ENCODE results near the gene PTPN1. TPM values are rescaled to one million over a fixed set of nuclear protein-coding genes. Genes with fewer than 3 reads are reported as not detected.
"Not testable (repeated sequence)": the region's sequence is repeated elsewhere in the genome, so short reads cannot be mapped to it uniquely, and the experiment has no call there.

The PTPN1 gene
- total RNA-seq, 4 donors from 2014 or later: 20.7 to 26.7 (median 23.7) TPM

DNA sequence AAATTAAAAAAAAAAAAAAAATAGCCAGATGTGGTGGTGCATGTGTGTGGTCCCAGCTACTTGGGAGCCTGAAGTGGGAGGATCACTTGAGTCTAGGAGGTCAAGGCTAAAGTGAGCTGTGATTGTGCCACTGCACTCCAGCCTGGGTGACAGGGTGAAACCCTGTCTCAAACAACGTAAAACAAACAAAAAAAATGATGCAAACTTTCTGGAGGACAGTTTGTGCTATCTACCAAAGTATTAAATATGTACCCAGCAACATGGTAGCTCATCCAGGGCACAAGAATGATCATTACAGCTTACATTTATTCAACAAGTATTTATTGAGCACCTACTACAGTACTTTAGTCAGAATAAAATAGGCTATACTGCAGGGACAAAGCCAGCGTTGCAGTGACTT is 40.4 kb upstream of the PTPN1 start:
- Histone ChIP-seq H3K4me1 (peaks cover 0 to 11% (median 2%) of the 10 kb centered on the region in 4 donors), H3K27ac (no peak overlapping the region), H3K9me3 (no peaks in the 10 kb centered on the region), H3K4me3 (no peak overlapping the region), H3K27me3 (no peaks in the 10 kb centered on the region), H3K36me3 (no peaks in the 10 kb centered on the region)
- DNase-seq (ENCODE audit: low spot score in 2 of 2): no peak
- 91 to 96% methylated on average over 2 of the region's 2 CpGs for WGBS, 2 donors
- TF ChIP-seq EP300 (IDR thresholded peaks at IDR 0.05) (no peak), POLR2A (IDR thresholded peaks at IDR 0.05) (no peak), CTCF (IDR thresholded peaks at IDR 0.05) (no peak)

GRCh38 chr20:50470264-50470858 is 39.8 kb upstream of the PTPN1 start:
- Histone ChIP-seq H3K27ac (no peak overlapping the region), H3K36me3 (no peaks in the 10 kb centered on the region), H3K9me3 (no peaks in the 10 kb centered on the region), H3K4me3 (no peak overlapping the region), H3K27me3 (no peaks in the 10 kb centered on the region), H3K4me1 (peaks cover 0 to 15% (median 6%) of the 10 kb centered on the region in 4 donors)
- DNase-seq (ENCODE audit: low spot score in 2 of 2): no peak
- no peak for TF ChIP-seq EP300 (IDR thresholded peaks at IDR 0.05)
- TF ChIP-seq POLR2A (IDR thresholded peaks at IDR 0.05): no peak
- no peak for TF ChIP-seq CTCF (IDR thresholded peaks at IDR 0.05)
- 59 to 61% methylated on average over 4 of the region's 4 CpGs for WGBS, 2 donors

DNA sequence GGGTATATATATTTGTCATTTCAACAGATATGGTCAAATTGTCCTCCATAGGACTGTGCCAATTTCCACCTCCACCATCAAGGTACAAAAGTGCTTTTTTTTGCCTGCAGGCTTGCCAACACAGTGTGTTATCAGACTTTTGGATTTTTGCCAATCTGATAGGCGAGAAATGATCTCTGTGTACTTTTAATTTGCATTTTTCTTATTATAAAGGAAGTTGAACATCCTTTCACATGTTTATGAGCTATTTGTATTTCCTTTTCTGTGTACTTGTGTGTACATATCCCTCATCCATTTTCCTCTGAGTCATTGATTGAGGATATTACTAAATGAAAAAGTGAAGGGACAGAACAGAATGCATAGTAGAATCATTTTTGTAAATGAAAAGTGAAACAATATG is 39.0 kb upstream of the PTPN1 start:
- Histone ChIP-seq H3K4me3 (no peak overlapping the region), H3K36me3 (no peaks in the 10 kb centered on the region), H3K9me3 (no peaks in the 10 kb centered on the region), H3K4me1 (peaks cover 0 to 23% (median 10%) of the 10 kb centered on the region in 4 donors), H3K27ac (no peak overlapping the region), H3K27me3 (no peaks in the 10 kb centered on the region)
- 48 to 62% methylated on average over 1 of the region's 1 CpG for WGBS, 2 donors
- no peak for DNase-seq (ENCODE audit: low spot score in 2 of 2)
- TF ChIP-seq CTCF (IDR thresholded peaks at IDR 0.05) (no peak), POLR2A (IDR thresholded peaks at IDR 0.05) (no peak), EP300 (IDR thresholded peaks at IDR 0.05) (no peak)

DNA sequence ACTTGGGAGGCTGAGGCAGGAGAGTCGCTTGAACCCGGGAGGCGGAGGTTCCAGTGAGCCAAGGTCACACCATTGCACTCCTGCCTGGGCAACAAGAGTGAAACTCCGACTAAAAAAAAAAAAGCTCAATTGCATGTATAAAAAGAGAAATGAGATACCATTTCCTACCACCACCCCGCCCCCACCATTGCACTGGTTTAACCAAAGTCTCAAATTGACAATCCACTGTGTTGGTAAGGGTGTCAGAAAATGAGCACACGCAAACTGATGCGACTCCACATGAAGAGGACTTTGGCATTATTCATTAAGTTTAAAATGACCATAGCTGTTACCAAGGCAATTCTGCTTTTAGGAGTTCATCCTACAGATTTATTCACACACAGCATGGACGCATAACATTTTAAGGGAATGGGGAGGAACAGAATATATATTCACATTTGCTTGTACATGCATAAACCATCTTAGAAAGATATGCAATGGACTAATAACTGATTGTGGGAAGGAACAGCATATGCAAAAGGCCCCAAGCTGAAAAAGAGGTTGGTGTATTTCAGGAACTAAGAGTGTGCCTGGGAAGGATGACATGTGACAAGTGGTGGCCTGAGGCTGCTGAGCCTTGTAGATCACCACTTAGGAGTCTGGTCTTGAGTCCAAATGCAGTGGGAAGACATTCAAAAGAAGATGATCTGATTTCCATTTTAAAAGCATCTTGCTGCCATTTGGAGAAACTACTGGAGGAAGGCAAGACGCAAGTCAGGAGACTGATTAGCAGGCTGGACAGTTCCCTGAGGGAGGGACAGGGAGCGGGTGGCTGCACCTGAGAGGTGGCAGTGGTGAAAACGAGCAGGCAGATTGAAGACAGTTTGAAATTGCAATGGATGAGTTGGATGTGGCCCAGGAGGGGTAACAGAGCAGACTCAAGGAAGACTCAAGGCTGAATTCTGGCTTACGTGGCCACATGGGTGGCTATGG is 37.2 kb upstream of the PTPN1 start:
- peaks cover 0 to 23% (median 10%) of the 10 kb centered on the region in 4 donors for H3K4me1 ChIP-seq
- no peaks in the 10 kb centered on the region for H3K9me3 ChIP-seq
- H3K36me3 ChIP-seq: no peaks in the 10 kb centered on the region
- 88% methylated on average over 12 of the region's 12 CpGs for WGBS, 2 donors
- no peak for DNase-seq (ENCODE audit: low spot score in 2 of 2)
- TF ChIP-seq EP300 (IDR thresholded peaks at IDR 0.05) (no peak), POLR2A (IDR thresholded peaks at IDR 0.05) (no peak), CTCF (IDR thresholded peaks at IDR 0.05) (no peak)
- H3K4me3 ChIP-seq: no peak overlapping the region
- H3K27me3 ChIP-seq: no peaks in the 10 kb centered on the region
- no peak overlapping the region for H3K27ac ChIP-seq

- 90 to 92% methylated on average over 5 of the region's 5 CpGs for WGBS, 2 donors
- not testable (repeated sequence) for H3K4me3 ChIP-seq; H3K27me3 ChIP-seq; H3K27ac ChIP-seq; H3K9me3 ChIP-seq; DNase-seq (ENCODE audit: low spot score in 2 of 2); H3K36me3 ChIP-seq
- H3K4me1 ChIP-seq: peaks cover 0 to 23% (median 12%) of the 10 kb centered on the region in 4 donors
These were observed 35.8 kb upstream of the PTPN1 start for GRCh38 chr20:50474356-50474755.
